Measurements from ENCODE around the gene ZNF443. TPM values are rescaled to one million over a fixed set of nuclear protein-coding genes. Genes with fewer than 3 reads are reported as not detected.
"Not testable (repeated sequence)": the region's sequence is repeated elsewhere in the genome, so short reads cannot be mapped to it uniquely, and the experiment has no call there.

The ZNF443 gene
- total and polyA plus RNA-seq, 4 donors, result 1.4 to 9.4 (median 3.0) TPM

DNA sequence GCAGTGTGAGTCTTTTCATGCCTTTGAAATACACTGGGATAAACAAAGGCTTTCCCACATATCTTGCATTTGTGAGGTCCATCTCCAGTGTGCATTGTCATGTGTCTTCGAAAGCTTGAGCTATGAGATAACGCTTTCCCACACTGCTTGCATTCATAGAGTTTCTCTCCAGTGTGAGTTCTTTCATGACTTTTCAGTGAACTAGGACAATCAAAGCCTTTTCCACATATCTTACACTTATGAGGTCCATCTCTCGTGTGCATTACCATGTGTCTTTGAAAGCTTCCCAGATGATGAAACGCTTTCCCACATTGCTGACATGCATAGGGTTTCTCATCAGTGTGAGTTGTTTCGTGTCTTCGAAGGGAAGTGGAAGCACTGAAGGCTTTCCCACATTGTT is 49.7 kb downstream of the ZNF443 start:
- not testable (repeated sequence) for H3K27me3 ChIP-seq (ENCODE audit: control insufficient read depth in 3 of 3, insufficient read depth in 3 of 3, low read length in 2 of 3); H3K9me3 ChIP-seq (ENCODE audit: control insufficient read depth in 4 of 4, insufficient read depth in 3 of 4, low read length in 3 of 4); DNase-seq; H3K4me1 ChIP-seq (ENCODE audit: control insufficient read depth in 5 of 5, insufficient read depth in 5 of 5, low read length in 5 of 5); H3K4me3 ChIP-seq; H3K9ac ChIP-seq (ENCODE audit: insufficient read depth in 1 of 2, low read length in 2 of 2); ATAC-seq (ENCODE audit: insufficient read depth, low FRiP score); H3K27ac ChIP-seq (ENCODE audit: low read depth in 1 of 2, low read length in 1 of 2)
- H3K36me3 ChIP-seq (ENCODE audit: control insufficient read depth in 4 of 4, insufficient read depth in 4 of 4, low read length in 4 of 4), result peaks cover 6 to 14% (median 13%) of the 10 kb centered on the region in 4 donors
- 97 to 98% methylated on average over 6 of the region's 6 CpGs for WGBS, 2 donors

- H3K36me3 ChIP-seq (ENCODE audit: control insufficient read depth in 4 of 4, insufficient read depth in 4 of 4, low read length in 4 of 4), result peaks cover 8 to 10% (median 9%) of the 10 kb centered on the region in 4 donors
- not testable (repeated sequence) for H3K27me3 ChIP-seq (ENCODE audit: control insufficient read depth in 3 of 3, insufficient read depth in 3 of 3, low read length in 2 of 3); H3K27ac ChIP-seq (ENCODE audit: low read depth in 1 of 2, low read length in 1 of 2); ATAC-seq (ENCODE audit: insufficient read depth, low FRiP score); DNase-seq; H3K9me3 ChIP-seq (ENCODE audit: control insufficient read depth in 4 of 4, insufficient read depth in 3 of 4, low read length in 3 of 4); H3K4me3 ChIP-seq; H3K4me1 ChIP-seq (ENCODE audit: control insufficient read depth in 5 of 5, insufficient read depth in 5 of 5, low read length in 5 of 5); H3K9ac ChIP-seq (ENCODE audit: insufficient read depth in 1 of 2, low read length in 2 of 2)
- WGBS, 2 donors, result 83 to 95% methylated on average over 1 to 2 of the region's 2 CpGs
Observed at GRCh38 chr19:12386365-12386764, 54.5 kb downstream of the ZNF443 start.

DNA sequence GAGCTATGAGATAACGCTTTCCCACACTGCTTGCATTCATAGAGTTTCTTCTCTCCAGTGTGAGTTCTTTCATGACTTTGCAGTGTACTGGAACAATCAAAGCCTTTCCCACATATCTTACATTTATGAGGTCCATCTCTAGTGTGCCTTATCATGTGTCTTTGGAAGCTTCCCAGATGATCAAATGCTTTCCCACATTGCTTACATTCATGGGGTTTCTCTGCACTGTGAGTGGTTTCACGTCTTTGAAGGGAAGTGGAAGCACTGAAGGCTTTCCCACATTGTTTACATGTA is 60.4 kb downstream of the ZNF443 start:
- H3K27me3 ChIP-seq (ENCODE audit: control insufficient read depth in 3 of 3, insufficient read depth in 3 of 3, low read length in 2 of 3), result no peaks in the 10 kb centered on the region
- TF ChIP-seq, protein P1, sequence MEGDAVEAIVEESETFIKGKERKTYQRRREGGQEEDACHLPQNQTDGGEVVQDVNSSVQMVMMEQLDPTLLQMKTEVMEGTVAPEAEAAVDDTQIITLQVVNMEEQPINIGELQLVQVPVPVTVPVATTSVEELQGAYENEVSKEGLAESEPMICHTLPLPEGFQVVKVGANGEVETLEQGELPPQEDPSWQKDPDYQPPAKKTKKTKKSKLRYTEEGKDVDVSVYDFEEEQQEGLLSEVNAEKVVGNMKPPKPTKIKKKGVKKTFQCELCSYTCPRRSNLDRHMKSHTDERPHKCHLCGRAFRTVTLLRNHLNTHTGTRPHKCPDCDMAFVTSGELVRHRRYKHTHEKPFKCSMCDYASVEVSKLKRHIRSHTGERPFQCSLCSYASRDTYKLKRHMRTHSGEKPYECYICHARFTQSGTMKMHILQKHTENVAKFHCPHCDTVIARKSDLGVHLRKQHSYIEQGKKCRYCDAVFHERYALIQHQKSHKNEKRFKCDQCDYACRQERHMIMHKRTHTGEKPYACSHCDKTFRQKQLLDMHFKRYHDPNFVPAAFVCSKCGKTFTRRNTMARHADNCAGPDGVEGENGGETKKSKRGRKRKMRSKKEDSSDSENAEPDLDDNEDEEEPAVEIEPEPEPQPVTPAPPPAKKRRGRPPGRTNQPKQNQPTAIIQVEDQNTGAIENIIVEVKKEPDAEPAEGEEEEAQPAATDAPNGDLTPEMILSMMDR (IDR thresholded peaks at IDR 0.05; ENCODE audit: control extremely low read depth, extremely low read depth), result no peak
- H3K9ac ChIP-seq (ENCODE audit: insufficient read depth in 1 of 2, low read length in 2 of 2), result no peak overlapping the region
- WGBS, 2 donors, result 50 to 93% methylated on average over 2 of the region's 2 CpGs
- no peak overlapping the region for H3K27ac ChIP-seq (ENCODE audit: low read depth in 1 of 2, low read length in 1 of 2)
- ATAC-seq (ENCODE audit: insufficient read depth, low FRiP score) (no peak), DNase-seq (no peak)
- peaks cover 0 to 19% (median 8%) of the 10 kb centered on the region in 4 donors for H3K9me3 ChIP-seq (ENCODE audit: control insufficient read depth in 4 of 4, insufficient read depth in 3 of 4, low read length in 3 of 4)
- no peak overlapping the region for H3K4me3 ChIP-seq
- H3K36me3 ChIP-seq (ENCODE audit: control insufficient read depth in 4 of 4, insufficient read depth in 4 of 4, low read length in 4 of 4), result peaks cover 5 to 12% (median 10%) of the 10 kb centered on the region in 4 donors
- no peaks in the 10 kb centered on the region for H3K4me1 ChIP-seq (ENCODE audit: control insufficient read depth in 5 of 5, insufficient read depth in 5 of 5, low read length in 5 of 5)

- H3K4me1 ChIP-seq (ENCODE audit: control insufficient read depth in 5 of 5, insufficient read depth in 5 of 5, low read length in 5 of 5), result no peaks in the 10 kb centered on the region
- no peak overlapping the region for H3K27ac ChIP-seq (ENCODE audit: low read depth in 1 of 2, low read length in 1 of 2)
- WGBS, 2 donors, result 81 to 85% methylated on average over 5 of the region's 5 CpGs
- H3K4me3 ChIP-seq, result no peak overlapping the region
- peaks cover 5 to 12% (median 10%) of the 10 kb centered on the region in 4 donors for H3K36me3 ChIP-seq (ENCODE audit: control insufficient read depth in 4 of 4, insufficient read depth in 4 of 4, low read length in 4 of 4)
- ATAC-seq (ENCODE audit: insufficient read depth, low FRiP score) (no peak), DNase-seq (no peak)
- no peaks in the 10 kb centered on the region for H3K27me3 ChIP-seq (ENCODE audit: control insufficient read depth in 3 of 3, insufficient read depth in 3 of 3, low read length in 2 of 3)
- TF ChIP-seq, protein P1 (IDR thresholded peaks at IDR 0.05; ENCODE audit: control extremely low read depth, extremely low read depth), result no peak
- peaks cover 0 to 19% (median 8%) of the 10 kb centered on the region in 4 donors for H3K9me3 ChIP-seq (ENCODE audit: control insufficient read depth in 4 of 4, insufficient read depth in 3 of 4, low read length in 3 of 4)
- H3K9ac ChIP-seq (ENCODE audit: insufficient read depth in 1 of 2, low read length in 2 of 2), result no peak overlapping the region
Observed at GRCh38 chr19:12379732-12380443, 60.9 kb downstream of the ZNF443 start.

Other genes with a start within 250 kb of the ZNF443 start
- 10 to 100 TPM; 15.5 to 29.3 TPM for gene ZNF44, start 146.1 kb downstream of the ZNF443 start, total RNA-seq
- 1 to 10 TPM; 7.1 to 8.0 TPM for gene ZNF44, start 146.1 kb downstream of the ZNF443 start, polyA plus RNA-seq
- 1 to 10 TPM; 3.2 to 4.9 TPM for gene ZNF563, start 107.4 kb downstream of the ZNF443 start, total RNA-seq
- 1 to 10 TPM; 1.6 to 1.9 TPM for gene ZNF563, start 107.4 kb downstream of the ZNF443 start, polyA plus RNA-seq
- gene ZNF442, start 75.3 kb downstream of the ZNF443 start, total RNA-seq, result 1 to 10 TPM; 4.7 to 7.2 TPM
- gene ZNF442, start 75.3 kb downstream of the ZNF443 start, polyA plus RNA-seq, result 1 to 10 TPM; 1.1 to 1.9 TPM
- gene ZNF799, start 39.8 kb downstream of the ZNF443 start, total RNA-seq, result 1 to 10 TPM; 5.4 to 9.8 TPM
- gene ZNF799, start 39.8 kb downstream of the ZNF443 start, polyA plus RNA-seq, result 1 to 10 TPM; 3.6 to 6.2 TPM
- gene ZNF709, start 43.8 kb upstream of the ZNF443 start, total RNA-seq, result 10 to 100 TPM in 1 of 2 donors, 1 to 10 TPM in 1; 2.6 to 14.6 TPM
- 1 to 10 TPM in 1 of 2 donors, under 1 TPM in 1; 0.64 to 1.3 TPM for gene ZNF709, start 43.8 kb upstream of the ZNF443 start, polyA plus RNA-seq
- gene ZNF564, start 110.5 kb upstream of the ZNF443 start, total RNA-seq, result 10 to 100 TPM; 11.1 to 26.3 TPM
- gene ZNF564, start 110.5 kb upstream of the ZNF443 start, polyA plus RNA-seq, result 1 to 10 TPM; 5.2 to 5.3 TPM
- gene ZNF490, start 169.8 kb upstream of the ZNF443 start, total RNA-seq, result 10 to 100 TPM in 1 of 2 donors, 1 to 10 TPM in 1; 7.7 to 10.4 TPM
- under 1 TPM; 0.94 to 0.96 TPM for gene ZNF490, start 169.8 kb upstream of the ZNF443 start, polyA plus RNA-seq
- 10 to 100 TPM; 20.7 to 33.4 TPM for gene ZNF791, start 169.9 kb upstream of the ZNF443 start, total RNA-seq
- 10 to 100 TPM in 1 of 2 donors, 1 to 10 TPM in 1; 5.5 to 10.1 TPM for gene ZNF791, start 169.9 kb upstream of the ZNF443 start, polyA plus RNA-seq
- 100 to 1,000 TPM in 1 of 2 donors, 10 to 100 TPM in 1; 38.7 to 160 TPM for gene MAN2B1, start 225.7 kb upstream of the ZNF443 start, total RNA-seq
- gene MAN2B1, start 225.7 kb upstream of the ZNF443 start, polyA plus RNA-seq, result 100 to 1,000 TPM in 1 of 2 donors, 10 to 100 TPM in 1; 93.2 to 118 TPM
- 10 to 100 TPM in 1 of 2 donors, 1 to 10 TPM in 1; 7.9 to 11.9 TPM for gene WDR83, start 225.8 kb upstream of the ZNF443 start, total RNA-seq
- 10 to 100 TPM; 11.8 to 15.8 TPM for gene WDR83, start 225.8 kb upstream of the ZNF443 start, polyA plus RNA-seq
- gene DHPS, start 240.9 kb upstream of the ZNF443 start, total RNA-seq, result 10 to 100 TPM; 65.0 to 78.8 TPM
- gene DHPS, start 240.9 kb upstream of the ZNF443 start, polyA plus RNA-seq, result 10 to 100 TPM; 70.7 to 80.8 TPM
- not detected for gene GNG14, start 247.0 kb upstream of the ZNF443 start, total RNA-seq
- gene GNG14, start 247.0 kb upstream of the ZNF443 start, polyA plus RNA-seq, result not detected

Measured in lung (tissue), 12 donors.